Sigmoid colon (tissue), 7 donors: ENCODE measurements around the gene ASB16. TPM values are rescaled to one million over a fixed set of nuclear protein-coding genes. Genes with fewer than 3 reads are reported as not detected.

ENCODE experiments used
- DNase-seq: peaks from one replicate; pipeline ENCODE4 v3.0.0-alpha.2; 2019
- H3K27ac ChIP-seq, 4 donors: fragments of 200-600 bp; sonication (generic); one replicate each; pipeline ENCODE4 v1.5.1; 2016 to 2019; ENCODE audit warnings: mild to moderate bottlenecking in 1 of 4
- H3K27me3 ChIP-seq, 3 donors: fragments of 200-600 bp; sonication (generic); one replicate each; pipeline ENCODE4 v1.5.1; 2019; ENCODE audit warnings: mild to moderate bottlenecking in 1 of 3
- H3K36me3 ChIP-seq, 4 donors: fragments of 200-600 bp; sonication (generic); one replicate each; pipeline ENCODE4 v1.5.1; 2016 to 2019
- H3K4me1 ChIP-seq, 4 donors: fragments of 200-600 bp; sonication (generic); one replicate each; pipeline ENCODE4 v1.5.1; 2017 to 2019
- H3K4me3 ChIP-seq, 4 donors: fragments of 200-600 bp; sonication (generic); one replicate each; pipeline ENCODE4 v1.5.1; 2017 to 2019; ENCODE audit warnings: mild to moderate bottlenecking in 2 of 4, moderate library complexity in 1 of 4
- H3K9me3 ChIP-seq, 4 donors: fragments of 200-600 bp in 3 of 4; sonication (generic) in 3 of 4; one replicate each; pipeline versions ENCODE4 v1.5.1 to v1.6.1; 2013 to 2019
- CTCF ChIP-seq, 4 experiments: fragments of 450-650 bp in 3 of 4; fragments of 200-600 bp in 1 of 4; IDR thresholded peaks; one replicate each; pipeline ENCODE4 v1.5.1; 2016 to 2019; ENCODE audit warnings: antibody characterized with exemption in 4 of 4, mild to moderate bottlenecking in 3 of 4, moderate library complexity in 2 of 4
- EP300 ChIP-seq, 4 donors: sonication (generic); formaldehyde crosslinking; IDR thresholded peaks; one replicate each; pipeline ENCODE4 v1.6.1; 2017; ENCODE audit warnings: antibody characterized with exemption in 4 of 4
- POLR2A ChIP-seq, 2 donors: fragments of 450-650 bp; IDR thresholded peaks; one replicate each; pipeline ENCODE4 v1.6.1; 2016; ENCODE audit warnings: antibody characterized with exemption in 2 of 2, mild to moderate bottlenecking in 2 of 2, moderate library complexity in 2 of 2
- POLR2AphosphoS5 ChIP-seq, 4 donors: sonication (generic); formaldehyde crosslinking; IDR thresholded peaks; one replicate each; pipeline ENCODE4 v1.6.1; 2017; ENCODE audit warnings: antibody characterized with exemption in 4 of 4
- WGBS, 2 donors: extraction: QIAGEN DNeasy Blood & Tissue Kit; methylation state at CpG; one replicate each; pipeline ENCODE4 v1.1.7; 2013; 5-methylcytosine and 5-hydroxymethylcytosine counted together
- intact Hi-C: fragments of 100-400 bp; cut with DNase I; formaldehyde crosslinking; loops from one replicate; pipeline ENCODE4 v1.15.1; 2023
- polyA plus RNA-seq, 3 donors: library from polyadenylated mRNA; stranded (reverse); fragments of 200-250 nt; gene quantifications; one replicate each; pipeline ENCODE4 v1.2.3, GENCODE V29; 2013
- small RNA-seq, 3 donors: library from RNA; depleted of rRNA; stranded (forward); fragments of <200 nt; gene quantifications; one replicate each; pipeline ENCODE3, GENCODE V24; 2016
- total RNA-seq, 4 donors: library from RNA; depleted of rRNA; stranded (reverse); fragments of >200 nt; gene quantifications; one replicate each; pipeline ENCODE4 v1.1.0, GENCODE V29; 2016
- donor health status: healthy with polysubstance abuse.
- donor health status: Bipolar disorder and iron deficiency.
- donor health status: healthy.

The ASB16 gene
- total and polyA plus RNA-seq, 7 donors: 0.19 to 4.2 (median 1.1) TPM; not detected in 2

- Histone ChIP-seq H3K27ac (peak overlapping the region; percentile 99 to 100 (median 100)), H3K36me3 (peaks cover 0 to 7% (median 3%) of the 10 kb centered on the region in 4 donors), H3K27me3 (no peaks in the 10 kb centered on the region), H3K4me3 (peak overlapping the region; percentile 93 to 98 (median 96)), H3K9me3 (no peaks in the 10 kb centered on the region), H3K4me1 (peaks cover 3 to 37% (median 35%) of the 10 kb centered on the region in 4 donors)
- no peak for DNase-seq
- TF ChIP-seq POLR2A (IDR thresholded peaks at IDR 0.05) (no peak), POLR2AphosphoS5 (IDR thresholded peaks at IDR 0.05) (no peak), CTCF (IDR thresholded peaks at IDR 0.05) (no peak), EP300 (IDR thresholded peaks at IDR 0.05) (no peak)
- WGBS, 2 donors: 1% methylated on average over 17 of the region's 17 CpGs
- intact Hi-C loops: loop anchor here (1.0 to 2.0 kb wide), 2 partner anchors 87 to 103 kb away; partner anchors contain the start of genes RUNDC3A and SLC25A39
Observed at GRCh38 chr17:44221862-44222111, 51.3 kb downstream of the ASB16 start.

- intact Hi-C loops: loop anchor here (2.0 kb wide), 1 partner anchor 87 kb away; the partner anchor contains the start of gene RUNDC3A
- Histone ChIP-seq H3K4me1 (peaks cover 3 to 32% (median 30%) of the 10 kb centered on the region in 4 donors), H3K27me3 (no peaks in the 10 kb centered on the region), H3K4me3 (peak overlapping the region; percentile 93 to 98 (median 96)), H3K36me3 (peaks cover 0 to 7% (median under 1%) of the 10 kb centered on the region in 4 donors), H3K9me3 (no peaks in the 10 kb centered on the region), H3K27ac (peak overlapping the region; percentile 99 to 100 (median 100))
- DNase-seq: peak; percentile 95
- 2 to 9% methylated on average over 36 of the region's 36 CpGs for WGBS, 2 donors
- no peak for TF ChIP-seq EP300 (IDR thresholded peaks at IDR 0.05)
- peak in 3 of 4 donors; percentile 61 to 75 (median 68) for TF ChIP-seq POLR2AphosphoS5 (IDR thresholded peaks at IDR 0.05)
- no peak for TF ChIP-seq CTCF (IDR thresholded peaks at IDR 0.05)
- peak; percentile 44 to 74 for TF ChIP-seq POLR2A (IDR thresholded peaks at IDR 0.05)
Observed at GRCh38 chr17:44222112-44222869, 51.8 kb downstream of the ASB16 start.

- WGBS, 2 donors: 17 to 57% methylated on average over 7 of the region's 7 CpGs
- Histone ChIP-seq H3K27ac (peak overlapping the region; percentile 99 to 100 (median 100)), H3K9me3 (no peaks in the 10 kb centered on the region), H3K4me1 (peaks cover 3 to 21% (median 20%) of the 10 kb centered on the region in 4 donors), H3K27me3 (no peaks in the 10 kb centered on the region), H3K4me3 (no peak overlapping the region), H3K36me3 (no peaks in the 10 kb centered on the region)
- intact Hi-C loops: loop anchor here (2.0 kb wide), 1 partner anchor 85 kb away; the partner anchor contains the start of gene RUNDC3A
- DNase-seq: no peak
- TF ChIP-seq CTCF (IDR thresholded peaks at IDR 0.05) (no peak), POLR2AphosphoS5 (IDR thresholded peaks at IDR 0.05) (peak in 1 of 4 donors; percentile 7)
Observed at GRCh38 chr17:44223541-44224071, 53.1 kb downstream of the ASB16 start.

Small RNA genes lying within 50 kb of the gene (small RNA-seq; reads per million reads assigned to genes)
- gene MIR6782 (0 reads per million in 3 donors), gene RNU6-131P (0 reads per million in 3 donors)

Other genes starting within 250 kb of the ASB16 start
- not detected for gene PPY, start 228.2 kb upstream of the ASB16 start, total RNA-seq
- gene PPY, start 228.2 kb upstream of the ASB16 start, polyA plus RNA-seq: not detected
- gene PYY, start 216.8 kb upstream of the ASB16 start, total RNA-seq: 1 to 10 TPM in 1 of 4 donors, not detected in 3; 3.2 TPM
- gene PYY, start 216.8 kb upstream of the ASB16 start, polyA plus RNA-seq: 100 to 1,000 TPM in 1 of 3 donors, 10 to 100 TPM in 2; 32.6 to 185 (median 63.1) TPM
- gene NAGS, start 166.1 kb upstream of the ASB16 start, total RNA-seq: 1 to 10 TPM in 1 of 4 donors, under 1 TPM in 3; 0.54 to 1.4 (median 0.77) TPM
- 10 to 100 TPM in 2 of 3 donors, 1 to 10 TPM in 1; 3.9 to 13.2 (median 10.9) TPM for gene NAGS, start 166.1 kb upstream of the ASB16 start, polyA plus RNA-seq
- 10 to 100 TPM; 21.3 to 37.8 (median 26.3) TPM for gene TMEM101, start 155.7 kb upstream of the ASB16 start, total RNA-seq
- 10 to 100 TPM; 14.1 to 42.9 (median 22.2) TPM for gene TMEM101, start 155.7 kb upstream of the ASB16 start, polyA plus RNA-seq
- 10 to 100 TPM; 33.8 to 46.9 (median 40.1) TPM for gene LSM12, start 104.0 kb upstream of the ASB16 start, total RNA-seq
- 10 to 100 TPM; 28.8 to 41.6 (median 37.9) TPM for gene LSM12, start 104.0 kb upstream of the ASB16 start, polyA plus RNA-seq
- 10 to 100 TPM; 22.2 to 29.8 (median 25.9) TPM for gene G6PC3, start 100.0 kb upstream of the ASB16 start, total RNA-seq
- 10 to 100 TPM in 1 of 3 donors, 1 to 10 TPM in 2; 8.4 to 45.5 (median 9.7) TPM for gene G6PC3, start 100.0 kb upstream of the ASB16 start, polyA plus RNA-seq
- 10 to 100 TPM; 58.2 to 87.5 (median 69.4) TPM for gene HDAC5, start 47.1 kb upstream of the ASB16 start, total RNA-seq
- 10 to 100 TPM; 15.3 to 21.8 (median 16.8) TPM for gene HDAC5, start 47.1 kb upstream of the ASB16 start, polyA plus RNA-seq
- 1 to 10 TPM in 1 of 4 donors, under 1 TPM in 3; 0.36 to 3.3 (median 0.52) TPM for gene HROB, start 28.8 kb upstream of the ASB16 start, total RNA-seq
- gene HROB, start 28.8 kb upstream of the ASB16 start, polyA plus RNA-seq: 1 to 10 TPM in 1 of 3 donors, under 1 TPM in 1, not detected in 1; 0.69 to 3.1 TPM
- 10 to 100 TPM; 26.9 to 40.3 (median 29.2) TPM for gene TMUB2, start 16.3 kb downstream of the ASB16 start, total RNA-seq
- gene TMUB2, start 16.3 kb downstream of the ASB16 start, polyA plus RNA-seq: 10 to 100 TPM; 19.0 to 41.3 (median 22.2) TPM
- gene ATXN7L3, start 29.2 kb downstream of the ASB16 start, total RNA-seq: 10 to 100 TPM; 26.4 to 37.4 (median 35.0) TPM
- 10 to 100 TPM; 36.0 to 59.8 (median 43.0) TPM for gene ATXN7L3, start 29.2 kb downstream of the ASB16 start, polyA plus RNA-seq
- gene UBTF, start 49.0 kb downstream of the ASB16 start, total RNA-seq: 10 to 100 TPM; 43.4 to 58.4 (median 52.5) TPM
- 10 to 100 TPM; 26.8 to 55.0 (median 28.2) TPM for gene UBTF, start 49.0 kb downstream of the ASB16 start, polyA plus RNA-seq
- under 1 TPM in 1 of 4 donors, not detected in 3; under 0.01 TPM for gene SLC4A1, start 97.4 kb downstream of the ASB16 start, total RNA-seq
- gene SLC4A1, start 97.4 kb downstream of the ASB16 start, polyA plus RNA-seq: under 1 TPM in 1 of 3 donors, not detected in 2; 0.23 TPM
- gene RUNDC3A, start 137.9 kb downstream of the ASB16 start, total RNA-seq: 10 to 100 TPM in 1 of 4 donors, 1 to 10 TPM in 3; 1.2 to 10.5 (median 6.0) TPM
- 1 to 10 TPM in 2 of 3 donors, under 1 TPM in 1; 0.46 to 2.5 (median 1.2) TPM for gene RUNDC3A, start 137.9 kb downstream of the ASB16 start, polyA plus RNA-seq
- 10 to 100 TPM; 39.0 to 51.8 (median 43.3) TPM for gene SLC25A39, start 154.1 kb downstream of the ASB16 start, total RNA-seq
- gene SLC25A39, start 154.1 kb downstream of the ASB16 start, polyA plus RNA-seq: 100 to 1,000 TPM; 121 to 163 (median 136) TPM
- gene GRN, start 174.6 kb downstream of the ASB16 start, total RNA-seq: 100 to 1,000 TPM; 141 to 245 (median 171) TPM
- 100 to 1,000 TPM in 2 of 3 donors, 10 to 100 TPM in 1; 69.7 to 245 (median 218) TPM for gene GRN, start 174.6 kb downstream of the ASB16 start, polyA plus RNA-seq
- 1 to 10 TPM in 3 of 4 donors, under 1 TPM in 1; 0.66 to 1.7 (median 1.5) TPM for gene FAM171A2, start 193.1 kb downstream of the ASB16 start, total RNA-seq
- gene FAM171A2, start 193.1 kb downstream of the ASB16 start, polyA plus RNA-seq: under 1 TPM in 1 of 3 donors, not detected in 2; 0.67 TPM
- under 1 TPM in 3 of 4 donors, not detected in 1; 0.27 to 0.36 (median 0.33) TPM for gene ITGA2B, start 218.9 kb downstream of the ASB16 start, total RNA-seq
- gene ITGA2B, start 218.9 kb downstream of the ASB16 start, polyA plus RNA-seq: under 1 TPM in 1 of 3 donors, not detected in 2; 0.35 TPM